Astrocyte (in vitro differentiated cells and primary cell): ENCODE data around the gene PRIM1. TPM values are rescaled to one million over a fixed set of nuclear protein-coding genes. Genes with fewer than 3 reads are reported as not detected.
"Not testable (repeated sequence)": the region's sequence is repeated elsewhere in the genome, so short reads cannot be mapped to it uniquely, and the experiment has no call there.

ENCODE experiments used
- DNase-seq: peaks from one replicate; pipeline ENCODE4 v3.0.0-alpha.2; 2010; ENCODE audit warnings: low read depth
- FAIRE-seq: peaks from 2 replicates; lab custom pipeline; 2011; peaks lifted over from hg19 to GRCh38; lab: Jason Lieb, UNC
- H2AFZ ChIP-seq: 2 replicates; pipeline ENCODE4 v1.6.0; 2012; ENCODE audit warnings: low read depth, low read length, inconsistent platforms
- H3K27ac ChIP-seq: 2 replicates; pipeline ENCODE4 v1.5.1; 2011; ENCODE audit warnings: low read depth, low read length, inconsistent platforms
- H3K27me3 ChIP-seq: 2 replicates; pipeline ENCODE4 v1.6.0; 2011; ENCODE audit warnings: low read length, inconsistent platforms; ENCODE audit not compliant: insufficient read depth
- H3K36me3 ChIP-seq: 2 replicates; pipeline ENCODE4 v1.5.1; 2011; ENCODE audit warnings: low read length, inconsistent platforms; ENCODE audit not compliant: insufficient read depth
- H3K4me1 ChIP-seq: 2 replicates; pipeline ENCODE4 v1.5.1; 2011; ENCODE audit warnings: low read length, inconsistent platforms; ENCODE audit not compliant: insufficient read depth
- H3K4me2 ChIP-seq: 2 replicates; pipeline ENCODE4 v1.6.0; 2012; ENCODE audit warnings: low read length, inconsistent platforms
- H3K4me3 ChIP-seq: 2 replicates; pipeline ENCODE4 v1.5.1; 2011; ENCODE audit warnings: low read depth, mild to moderate bottlenecking, low read length, inconsistent platforms; ENCODE audit not compliant: insufficient read depth
- H3K79me2 ChIP-seq: 2 replicates; pipeline ENCODE4 v1.6.0; 2012; ENCODE audit warnings: mild to moderate bottlenecking, low read length, inconsistent platforms; ENCODE audit not compliant: insufficient read depth
- H3K9ac ChIP-seq: 2 replicates; pipeline ENCODE4 v1.6.0; 2012; ENCODE audit warnings: mild to moderate bottlenecking, low read length, inconsistent platforms
- H3K9me3 ChIP-seq: 2 replicates; pipeline ENCODE4 v1.5.1; 2012; ENCODE audit warnings: low read depth, mild to moderate bottlenecking, low read length, inconsistent platforms; ENCODE audit not compliant: insufficient read depth
- H4K20me1 ChIP-seq: 2 replicates; pipeline ENCODE4 v1.6.0; 2012; ENCODE audit warnings: low read length, inconsistent platforms; ENCODE audit not compliant: insufficient read depth
- H3K27ac Mint-ChIP-seq: one replicate; pipeline ENCODE4 v1.8.0; 2021; ENCODE audit warnings: mild to moderate bottlenecking, mixed read lengths; ENCODE audit not compliant: unreplicated experiment
- H3K27me3 Mint-ChIP-seq: one replicate; pipeline ENCODE4 v1.8.0; 2021; ENCODE audit warnings: low read depth, mixed read lengths; ENCODE audit not compliant: unreplicated experiment
- H3K36me3 Mint-ChIP-seq: one replicate; pipeline ENCODE4 v1.8.0; 2021; ENCODE audit warnings: low read depth, mixed read lengths; ENCODE audit not compliant: unreplicated experiment
- H3K4me1 Mint-ChIP-seq: one replicate; pipeline ENCODE4 v1.8.0; 2021; ENCODE audit warnings: low read depth, mixed read lengths; ENCODE audit not compliant: unreplicated experiment
- H3K4me3 Mint-ChIP-seq: one replicate; pipeline ENCODE4 v1.8.0; 2021; ENCODE audit warnings: mild to moderate bottlenecking, moderate library complexity, mixed read lengths; ENCODE audit not compliant: unreplicated experiment
- H3K9me3 Mint-ChIP-seq: one replicate; pipeline ENCODE4 v1.8.0; 2021; ENCODE audit warnings: mild to moderate bottlenecking, mixed read lengths; ENCODE audit not compliant: unreplicated experiment
- CTCF ChIP-seq: IDR thresholded peaks from 2 replicates; pipeline ENCODE4 v1.5.1; 2011; ENCODE audit warnings: low read depth, mild to moderate bottlenecking, inconsistent platforms, low read length, moderate library complexity; ENCODE audit not compliant: insufficient read depth
- EZH2 ChIP-seq: IDR thresholded peaks from 2 replicates; pipeline ENCODE4 v1.6.1; 2012; ENCODE audit warnings: mild to moderate bottlenecking, low read length, inconsistent platforms; ENCODE audit not compliant: insufficient read depth
- total RNA-seq: library from RNA; stranded (reverse); gene quantifications from 2 replicates; pipeline ENCODE4 v1.2.1, GENCODE V29; 2021

PRIM1 gene
- total RNA-seq, 1 donor from 2014 or later, result 2.6 TPM

DNA sequence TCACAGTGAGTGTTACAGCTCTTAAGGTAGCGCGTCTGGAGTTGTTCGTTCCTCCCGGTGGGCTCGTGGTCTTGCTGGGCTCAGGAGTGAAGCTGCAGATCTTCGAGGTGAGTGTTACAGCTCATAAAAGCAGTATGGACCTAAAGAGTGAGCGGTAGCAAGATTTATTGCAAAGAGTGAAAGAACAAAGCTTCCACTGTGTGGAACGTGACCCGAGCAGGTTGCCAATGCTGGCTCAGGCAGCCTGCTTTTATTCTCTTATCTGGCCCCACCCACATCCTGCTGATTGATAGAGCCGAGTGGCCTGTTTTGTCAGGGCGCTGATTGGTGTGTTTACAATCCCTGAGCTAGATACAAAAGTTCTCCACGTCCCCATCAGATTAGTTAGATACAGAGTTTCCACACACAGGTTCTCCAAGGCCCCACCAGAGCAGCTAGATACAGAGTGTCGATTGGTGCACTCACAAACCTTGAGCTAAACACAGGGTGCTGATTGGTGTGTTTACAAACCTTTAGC, 43.0 kb upstream of the PRIM1 start:
- not testable (repeated sequence) for DNase-seq, H3K4me1 Mint-ChIP-seq, H3K27me3 Mint-ChIP-seq, H3K4me1 ChIP-seq, H2AFZ ChIP-seq, H3K4me2 ChIP-seq, H3K27me3 ChIP-seq, H3K9me3 ChIP-seq, FAIRE-seq, H3K9ac ChIP-seq, H3K36me3 Mint-ChIP-seq, H3K79me2 ChIP-seq, H3K27ac ChIP-seq, H3K27ac Mint-ChIP-seq, H3K4me3 Mint-ChIP-seq, H3K4me3 ChIP-seq, H4K20me1 ChIP-seq, H3K36me3 ChIP-seq
- peaks cover 14% of the 10 kb centered on the region for H3K9me3 Mint-ChIP-seq

GRCh38 chr12:56793124-56793523, 41.0 kb upstream of the PRIM1 start:
- not testable (repeated sequence) for H3K27ac ChIP-seq, H3K9me3 ChIP-seq, H3K27ac Mint-ChIP-seq, H4K20me1 ChIP-seq, DNase-seq, H3K4me3 ChIP-seq, H3K79me2 ChIP-seq, H3K36me3 Mint-ChIP-seq, H3K27me3 ChIP-seq, H3K4me3 Mint-ChIP-seq, H3K27me3 Mint-ChIP-seq, H3K36me3 ChIP-seq, H3K9ac ChIP-seq, H3K9me3 Mint-ChIP-seq, H3K4me1 ChIP-seq, H3K4me2 ChIP-seq, FAIRE-seq, H2AFZ ChIP-seq, H3K4me1 Mint-ChIP-seq

DNA sequence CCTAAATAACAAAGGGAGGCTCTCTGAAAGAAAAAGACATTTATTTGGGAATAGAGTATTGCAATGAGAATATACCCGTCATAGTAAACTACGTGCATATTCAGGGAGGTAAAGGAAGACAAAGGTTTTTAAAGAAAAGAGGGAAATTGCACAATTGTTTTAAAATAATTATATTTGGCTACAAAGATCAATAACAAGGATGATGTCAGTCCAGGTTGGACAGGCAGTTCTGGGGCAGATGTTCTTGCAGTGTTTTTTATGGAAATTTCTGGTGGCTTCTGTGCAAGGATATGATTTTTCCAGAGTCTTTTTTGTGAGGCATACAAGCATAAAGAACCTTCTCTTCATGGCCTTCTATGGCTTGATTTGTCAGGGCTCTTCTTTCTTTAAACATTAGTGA, 40.6 kb upstream of the PRIM1 start:
- Histone ChIP-seq H3K79me2 (no peaks in the 10 kb centered on the region), H3K9me3 (no peaks in the 10 kb centered on the region), H3K4me2 (no peak overlapping the region), H3K4me3 (no peak overlapping the region), H3K4me1 (no peaks in the 10 kb centered on the region), H3K9ac (no peak overlapping the region), H3K36me3 (no peaks in the 10 kb centered on the region), H2AFZ (no peak overlapping the region), H4K20me1 (no peaks in the 10 kb centered on the region), H3K27ac (no peak overlapping the region), H3K27me3 (no peaks in the 10 kb centered on the region)
- Mint-ChIP-seq H3K27ac (no peak overlapping the region), H3K27me3 (no peaks in the 10 kb centered on the region), H3K4me3 (no peak overlapping the region), H3K4me1 (no peaks in the 10 kb centered on the region), H3K36me3 (no peaks in the 10 kb centered on the region), H3K9me3 (peaks cover 2% of the 10 kb centered on the region)
- DNase-seq (no peak), FAIRE-seq (no peak)
- TF ChIP-seq EZH2 (no peak), CTCF (no peak)

- not testable (repeated sequence) for H4K20me1 ChIP-seq, H3K4me3 Mint-ChIP-seq, DNase-seq, H3K27ac Mint-ChIP-seq, H3K4me3 ChIP-seq, H3K79me2 ChIP-seq, H3K4me1 Mint-ChIP-seq, FAIRE-seq, H3K4me2 ChIP-seq, H3K9me3 Mint-ChIP-seq, H3K27ac ChIP-seq, H3K36me3 ChIP-seq, H3K4me1 ChIP-seq, H3K27me3 ChIP-seq, H3K36me3 Mint-ChIP-seq, H3K9me3 ChIP-seq, H3K9ac ChIP-seq, H3K27me3 Mint-ChIP-seq, H2AFZ ChIP-seq
Measured at GRCh38 chr12:56789429-56789828, 37.3 kb upstream of the PRIM1 start.
